Upper lobe of right lung (tissue), 1 donor: Measurements from ENCODE around the gene THSD4. TPM values are rescaled to one million over a fixed set of nuclear protein-coding genes. Genes with fewer than 3 reads are reported as not detected.

Experiments
- ATAC-seq: fragments of 200-7000 bp; cut with Tn5 transposase; one replicate; pipeline ENCODE4 v1.9.1; 2020; ENCODE audit warnings: mild to moderate bottlenecking, moderate library complexity
- DNase-seq: peaks from one replicate; pipeline ENCODE4 v3.0.0-alpha.2; 2020
- H3K27ac ChIP-seq: fragments of 200-600 bp; one replicate; pipeline ENCODE4 v1.8.0; 2022
- H3K27me3 ChIP-seq: fragments of 200-600 bp; one replicate; pipeline ENCODE4 v1.8.0; 2022; ENCODE audit warnings: mild to moderate bottlenecking
- H3K36me3 ChIP-seq: fragments of 200-600 bp; one replicate; pipeline ENCODE4 v1.8.0; 2022
- H3K4me1 ChIP-seq: fragments of 200-600 bp; one replicate; pipeline ENCODE4 v1.8.0; 2022
- H3K4me3 ChIP-seq: fragments of 200-600 bp; one replicate; pipeline ENCODE4 v1.8.0; 2022; ENCODE audit warnings: mild to moderate bottlenecking
- H3K9me3 ChIP-seq: fragments of 200-600 bp; one replicate; pipeline ENCODE4 v1.8.0; 2022
- CTCF ChIP-seq: fragments of 200-600 bp; IDR thresholded peaks from one replicate; pipeline ENCODE4 v1.8.0; 2022; ENCODE audit warnings: antibody characterized with exemption
- intact Hi-C: fragments of 100-400 bp; cut with DNase I; formaldehyde crosslinking; loops from one replicate; pipeline ENCODE4 v1.11.0; 2022
- total RNA-seq: library from RNA; stranded (reverse); fragmentation: NEBNext Ultra II Directional; extraction: Animal tissue kit (Norgen Biotek cat#: 25700); gene quantifications from one replicate; pipeline ENCODE4 v1.2.1, GENCODE V29; 2021
- donor health status: DM: no; HTN: yes; CAD: no; lungs with severe emphysema.

THSD4 gene
- total RNA-seq, 1 donor from 2014 or later: 25.6 TPM

GRCh38 chr15:71511796-71512681 is 396.8 kb downstream of the THSD4 start:
- no peak for DNase-seq
- Histone ChIP-seq H3K27me3 (no peaks in the 10 kb centered on the region), H3K4me1 (peaks cover 9% of the 10 kb centered on the region), H3K9me3 (no peaks in the 10 kb centered on the region), H3K36me3 (no peaks in the 10 kb centered on the region), H3K27ac (no peak overlapping the region), H3K4me3 (no peak overlapping the region)
- TF ChIP-seq CTCF: no peak
- intact Hi-C loops: no loop called here
- ATAC-seq: no peak

GRCh38 chr15:71512682-71513006 is 397.4 kb downstream of the THSD4 start:
- TF ChIP-seq CTCF: no peak
- Histone ChIP-seq H3K4me1 (peaks cover 9% of the 10 kb centered on the region), H3K4me3 (no peak overlapping the region), H3K36me3 (no peaks in the 10 kb centered on the region), H3K27me3 (no peaks in the 10 kb centered on the region), H3K27ac (no peak overlapping the region), H3K9me3 (no peaks in the 10 kb centered on the region)
- intact Hi-C loops: no loop called here
- DNase-seq (no peak), ATAC-seq (no peak)

GRCh38 chr15:71515375-71516186 is 400.3 kb downstream of the THSD4 start:
- no peaks in the 10 kb centered on the region for H3K9me3 ChIP-seq
- no peaks in the 10 kb centered on the region for H3K36me3 ChIP-seq
- ATAC-seq (peak; percentile 50), DNase-seq (no peak)
- intact Hi-C loops: no loop called here
- no peak overlapping the region for H3K4me3 ChIP-seq
- peaks cover 9% of the 10 kb centered on the region for H3K4me1 ChIP-seq
- TF ChIP-seq CTCF: no peak
- no peaks in the 10 kb centered on the region for H3K27me3 ChIP-seq
- peak overlapping the region; percentile 2 for H3K27ac ChIP-seq

GRCh38 chr15:71517751-71518150 is 402.5 kb downstream of the THSD4 start:
- no peak overlapping the region for H3K4me3 ChIP-seq
- H3K4me1 ChIP-seq: peaks cover 9% of the 10 kb centered on the region
- H3K27me3 ChIP-seq: no peaks in the 10 kb centered on the region
- intact Hi-C loops: no loop called here
- no peaks in the 10 kb centered on the region for H3K36me3 ChIP-seq
- DNase-seq (no peak), ATAC-seq (no peak)
- no peak for TF ChIP-seq CTCF
- no peaks in the 10 kb centered on the region for H3K9me3 ChIP-seq
- no peak overlapping the region for H3K27ac ChIP-seq

- peaks cover 9% of the 10 kb centered on the region for H3K4me1 ChIP-seq
- no peak for DNase-seq
- no peak for TF ChIP-seq CTCF
These were observed 403.4 kb downstream of the THSD4 start for GRCh38 chr15:71518661-71519060.

More at GRCh38 chr15:71518661-71519060, 403.4 kb downstream of the THSD4 start:
- Histone ChIP-seq H3K27me3 (no peaks in the 10 kb centered on the region), H3K36me3 (no peaks in the 10 kb centered on the region), H3K9me3 (no peaks in the 10 kb centered on the region), H3K27ac (no peak overlapping the region), H3K4me3 (no peak overlapping the region)
- intact Hi-C loops: no loop called here
- ATAC-seq: no peak
